MCF 10A (cell line): Measurements from ENCODE around the gene DIAPH2. TPM values are rescaled to one million over a fixed set of nuclear protein-coding genes. Genes with fewer than 3 reads are reported as not detected.

Experiments used
- BruUV-seq: library from RNA; stranded (reverse); fragments of 400-500 nt; replicated peaks from 2 replicates; lab custom pipeline; 2021; lab: Mats Ljungman, UMichigan
- CTCF ChIA-PET: fragments of 300-600 bp; sonication (Branson Sonifier 250); formaldehyde crosslinking; extraction: SDS; loops from one replicate; lab custom pipeline; 2021; ENCODE audit warnings: antibody characterized with exemption, inconsistent platforms; lab: Yijun Ruan, JAX
- POLR2A ChIA-PET: fragments of 300-600, 350-650 bp; sonication (Branson Sonifier 250); formaldehyde crosslinking; extraction: SDS; loops from one replicate; lab custom pipeline; 2020; ENCODE audit warnings: antibody characterized with exemption, inconsistent platforms; lab: Yijun Ruan, JAX
- DNase-seq: peaks from one replicate; pipeline ENCODE4 v3.0.0-alpha.2; 2018; ENCODE audit not compliant: unreplicated experiment
- H3K27ac Mint-ChIP-seq: one replicate; pipeline ENCODE4 v1.8.0; 2022; ENCODE audit warnings: mild to moderate bottlenecking, low read depth, mixed read lengths; ENCODE audit not compliant: unreplicated experiment
- H3K27me3 Mint-ChIP-seq: one replicate; pipeline ENCODE4 v1.8.0; 2022; ENCODE audit warnings: mixed read lengths; ENCODE audit not compliant: insufficient read depth, unreplicated experiment
- H3K36me3 Mint-ChIP-seq: one replicate; pipeline ENCODE4 v1.8.0; 2022; ENCODE audit warnings: mild to moderate bottlenecking, moderate library complexity, mixed read lengths; ENCODE audit not compliant: insufficient read depth, unreplicated experiment
- H3K4me1 Mint-ChIP-seq: one replicate; pipeline ENCODE4 v1.8.0; 2022; ENCODE audit warnings: mixed read lengths; ENCODE audit not compliant: insufficient read depth, unreplicated experiment
- H3K4me3 Mint-ChIP-seq: one replicate; pipeline ENCODE4 v1.8.0; 2022; ENCODE audit warnings: mild to moderate bottlenecking, moderate library complexity, mixed read lengths; ENCODE audit not compliant: unreplicated experiment
- H3K9me3 Mint-ChIP-seq: one replicate; pipeline ENCODE4 v1.8.0; 2022; ENCODE audit warnings: mixed read lengths; ENCODE audit not compliant: unreplicated experiment
- CTCF ChIP-seq: fragments of 200-600 bp; IDR thresholded peaks from one replicate; pipeline ENCODE4 v1.8.0; 2022; ENCODE audit warnings: antibody characterized with exemption, mild to moderate bottlenecking; ENCODE audit not compliant: unreplicated experiment
- intact Hi-C: fragments of 100-400 bp; cut with micrococcal nuclease; formaldehyde crosslinking; loops from 2 replicates; pipeline ENCODE4 v1.14.1; 2022
- total RNA-seq: library from RNA; stranded (reverse); gene quantifications from 2 replicates; pipeline ENCODE4 v1.2.3, GENCODE V29; 2022

The DIAPH2 gene
- total RNA-seq, 1 experiment from 2014 or later: 17.6 TPM

GRCh38 chrX:97587171-97587570 lies 902.5 kb downstream of the DIAPH2 start:
- Mint-ChIP-seq H3K9me3 (no peaks in the 10 kb centered on the region), H3K4me3 (no peak overlapping the region), H3K36me3 (no peaks in the 10 kb centered on the region), H3K27ac (no peak overlapping the region), H3K27me3 (peaks cover 26% of the 10 kb centered on the region), H3K4me1 (no peaks in the 10 kb centered on the region)
- BruUV-seq: no TSS peak
- POLR2A ChIA-PET: no interaction called here
- CTCF ChIA-PET: interaction anchor here (0.7 kb wide), 1 partner anchor 1273 kb away, joined by 3 read pairs; no protein-coding TSS in a partner anchor
- intact Hi-C loops: no loop called here
- TF ChIP-seq CTCF: no peak
- no peak for DNase-seq

DNA sequence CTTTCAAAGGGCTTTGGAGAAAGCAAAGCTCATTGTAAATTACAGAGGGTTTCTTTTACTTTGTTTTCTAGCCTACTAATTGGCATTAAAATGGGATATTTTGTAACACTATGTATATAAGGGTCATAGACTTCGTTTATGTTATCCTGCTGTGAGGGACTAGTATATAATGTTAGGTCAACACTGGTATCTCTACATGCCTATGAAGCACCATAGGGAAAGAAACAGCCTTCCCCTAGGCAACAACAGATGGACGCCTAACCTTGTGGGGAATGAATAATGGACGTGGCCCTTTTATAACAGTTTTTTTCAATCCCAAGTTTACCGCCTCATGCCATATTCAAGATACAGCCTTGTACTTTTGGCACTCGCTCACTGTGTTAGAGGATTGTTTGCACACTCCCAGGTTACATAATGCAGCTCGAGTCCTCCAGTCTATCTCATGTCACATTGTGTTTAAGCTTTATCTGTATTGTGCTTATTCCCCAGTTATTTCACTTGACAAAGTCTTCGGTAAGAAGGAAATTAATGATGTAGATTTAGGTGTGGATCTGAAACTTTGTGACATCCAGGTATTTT lies 910.1 kb downstream of the DIAPH2 start:
- Mint-ChIP-seq H3K36me3 (no peaks in the 10 kb centered on the region), H3K4me1 (no peaks in the 10 kb centered on the region), H3K4me3 (no peak overlapping the region), H3K27me3 (peaks cover 11% of the 10 kb centered on the region), H3K27ac (no peak overlapping the region), H3K9me3 (no peaks in the 10 kb centered on the region)
- POLR2A ChIA-PET: no interaction called here
- CTCF ChIA-PET: interaction anchor here (0.6 to 0.7 kb wide), 2 partner anchors 89 to 91 kb away, joined by 3 read pairs; no protein-coding TSS in a partner anchor
- no peak for DNase-seq
- intact Hi-C loops: no loop called here
- BruUV-seq: no TSS peak
- no peak for TF ChIP-seq CTCF

DNA sequence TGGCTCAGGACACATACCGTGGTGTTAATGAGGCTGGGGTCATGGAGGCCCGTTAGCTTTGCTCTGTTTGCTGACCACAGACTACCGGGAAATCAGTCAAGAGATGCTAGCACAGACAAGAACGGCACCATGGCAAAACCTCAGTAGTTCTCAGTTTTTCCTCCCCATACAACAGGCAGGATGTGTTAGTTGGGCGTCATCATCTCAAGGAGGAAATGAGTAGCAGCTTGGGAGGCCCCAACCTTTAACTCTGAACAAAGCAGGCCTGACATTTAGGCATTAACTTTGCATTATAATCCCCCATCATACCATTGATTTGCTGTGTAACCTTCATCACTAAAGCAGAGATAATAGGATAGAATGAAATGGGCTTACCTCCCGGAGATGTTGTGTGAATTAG lies 913.3 kb downstream of the DIAPH2 start:
- H3K36me3 Mint-ChIP-seq: no peaks in the 10 kb centered on the region
- POLR2A ChIA-PET: no interaction called here
- no peaks in the 10 kb centered on the region for H3K9me3 Mint-ChIP-seq
- no peak overlapping the region for H3K4me3 Mint-ChIP-seq
- BruUV-seq: no TSS peak
- H3K27ac Mint-ChIP-seq: no peak overlapping the region
- H3K27me3 Mint-ChIP-seq: peaks cover 17% of the 10 kb centered on the region
- no peak for DNase-seq
- no peaks in the 10 kb centered on the region for H3K4me1 Mint-ChIP-seq
- intact Hi-C loops: no loop called here
- CTCF ChIA-PET: interaction anchor here (0.5 kb wide), 1 partner anchor 1263 kb away, joined by 4 read pairs; no protein-coding TSS in a partner anchor
- TF ChIP-seq CTCF: no peak

DNA sequence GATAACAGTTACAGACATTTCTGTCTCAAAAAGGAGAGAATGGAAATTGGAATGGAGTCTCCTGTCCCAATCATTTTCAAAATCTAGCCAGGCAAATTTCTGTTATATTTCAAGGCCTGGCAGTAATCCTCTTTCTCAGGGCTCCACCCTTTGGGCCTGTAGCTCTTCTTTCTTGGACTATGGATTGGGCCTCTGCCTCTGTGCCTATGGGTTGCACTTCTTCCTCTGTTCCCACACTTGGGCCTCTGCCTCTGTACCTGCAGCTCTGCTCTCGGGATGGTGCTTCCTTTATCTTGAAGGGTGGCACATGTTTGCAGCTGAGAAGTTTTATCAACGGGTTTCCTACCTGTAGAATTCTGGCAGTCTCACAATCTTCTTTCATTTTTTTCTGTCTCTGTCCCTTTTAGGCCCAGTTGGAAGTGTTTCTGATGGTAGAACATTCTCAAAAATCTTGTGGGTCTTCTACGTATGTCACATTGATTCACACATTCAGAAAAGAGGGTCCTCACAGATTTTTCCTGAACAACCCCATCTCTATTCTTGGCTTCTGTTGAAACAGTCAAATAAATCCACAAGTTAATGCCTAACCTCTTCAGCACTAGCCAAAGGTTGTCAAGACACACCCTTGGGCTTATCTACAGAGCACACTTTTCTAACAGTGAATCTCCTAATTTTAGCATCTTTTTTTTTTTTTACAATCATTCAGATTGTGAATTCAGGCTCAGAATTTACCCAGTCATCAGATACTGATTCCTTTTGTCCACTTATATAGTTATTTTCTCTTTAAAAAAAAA lies 918.0 kb downstream of the DIAPH2 start:
- ChIA-PET CTCF (no interaction called here), POLR2A (no interaction called here)
- DNase-seq: no peak
- BruUV-seq: no TSS peak
- Mint-ChIP-seq H3K4me1 (no peaks in the 10 kb centered on the region), H3K36me3 (no peaks in the 10 kb centered on the region), H3K4me3 (no peak overlapping the region), H3K27ac (no peak overlapping the region), H3K27me3 (peaks cover 41% of the 10 kb centered on the region), H3K9me3 (no peaks in the 10 kb centered on the region)
- intact Hi-C loops: no loop called here
- TF ChIP-seq CTCF: no peak
